ENCODE results near the gene GJD2. TPM values are rescaled to one million over a fixed set of nuclear protein-coding genes. Genes with fewer than 3 reads are reported as not detected.
A peak's percentile ranks its signal among the peaks of the same experiment; 100 is the strongest.

The GJD2 gene
- 1 to 10 TPM in 9 of 10 donors, under 1 TPM in 1; 0.14 to 8.9 (median 3.9) TPM for polyA plus RNA-seq (ENCODE audit: insufficient read length in 10 of 10)
- long read RNA-seq, donor 1: 0 reads
- long read RNA-seq, donor 2: 0 reads
- long read RNA-seq, donor 3: 0 reads
- long read RNA-seq, donor 4, partial matches to known transcripts: 0 of 1 reads
- long read RNA-seq, donor 4, other reads (novel, unspliced or antisense): 0 of 1 reads
- long read RNA-seq, donor 5, transcript GJD2-201 (2 exons, 2,889 nt): major isoform, 5 of 5 reads
- long read RNA-seq, donor 5, partial matches to known transcripts: 0 of 5 reads
- long read RNA-seq, donor 5, other reads (novel, unspliced or antisense): 0 of 5 reads
- long read RNA-seq, donor 6: 0 reads
- long read RNA-seq, donor 7, partial matches to known transcripts: 0 of 2 reads
- long read RNA-seq, donor 7, other reads (novel, unspliced or antisense): 0 of 2 reads
- long read RNA-seq, donor 8, partial matches to known transcripts: 0 of 1 reads
- long read RNA-seq, donor 8, other reads (novel, unspliced or antisense): 0 of 1 reads
- long read RNA-seq, donor 9: 0 reads

DNA sequence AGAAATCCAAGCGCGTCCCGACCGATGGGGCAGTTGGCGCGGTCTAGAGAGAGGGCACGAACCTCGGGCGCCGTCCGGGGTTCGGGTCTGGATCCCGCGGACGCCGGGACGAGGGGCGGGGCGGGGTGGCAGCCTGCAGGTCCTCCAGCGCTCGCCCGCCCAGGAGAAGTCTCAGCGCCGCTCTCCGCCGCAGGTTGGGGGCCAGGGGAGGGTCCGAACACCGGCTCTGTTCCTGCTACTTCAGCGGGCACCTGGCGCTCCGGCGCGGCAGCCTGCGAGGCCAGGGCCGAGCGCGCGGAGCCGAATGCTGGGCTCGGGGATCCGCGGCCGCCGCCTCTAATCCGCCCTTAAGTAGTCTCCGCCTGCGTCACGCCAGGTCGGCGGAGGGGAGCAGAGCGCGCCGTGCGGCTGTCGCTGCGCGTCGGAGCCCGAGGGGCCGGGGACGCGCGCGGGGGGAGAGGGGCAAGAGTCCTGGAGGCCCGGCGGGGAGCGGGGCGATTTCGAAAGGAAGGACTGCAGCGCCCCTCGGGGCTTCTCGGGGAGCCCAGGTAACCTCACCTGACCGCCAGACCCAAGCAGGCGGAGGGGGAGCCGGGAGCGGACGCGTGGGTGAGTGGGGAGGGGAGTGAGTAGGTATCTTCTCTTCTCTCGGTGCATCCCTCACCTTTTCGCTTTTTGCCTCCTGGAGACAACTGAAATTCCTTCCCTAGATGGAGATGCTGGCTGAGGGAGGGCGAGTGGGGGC is at the start of gene GJD2:
GJD2 (minus strand) TSS at position 325 of the 745 bp plus-strand sequence. CDS start 510 bp downstream, outside the sequence.
- DNase-seq: peak in 1 of 3 donors; percentile 7

DNA sequence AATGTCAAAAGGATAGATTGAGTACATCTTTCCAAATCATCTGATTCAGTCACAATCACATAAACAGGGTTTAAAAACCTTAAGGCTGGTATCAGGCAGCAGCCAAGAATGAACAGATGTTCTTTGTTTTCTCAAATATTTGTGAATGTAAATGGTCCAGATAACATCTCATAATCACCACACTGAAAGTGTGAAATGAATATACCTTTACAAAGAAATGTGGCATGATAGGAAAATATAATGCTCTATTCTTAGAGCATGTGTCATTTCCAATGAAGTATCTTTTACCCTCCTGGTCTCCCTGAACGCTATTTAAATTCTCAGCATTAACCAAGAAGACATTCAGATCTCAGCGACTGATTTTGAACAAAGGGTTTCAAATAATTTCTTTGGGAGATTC is 49.3 kb upstream of the GJD2 start:
- DNase-seq: no peak

DNA sequence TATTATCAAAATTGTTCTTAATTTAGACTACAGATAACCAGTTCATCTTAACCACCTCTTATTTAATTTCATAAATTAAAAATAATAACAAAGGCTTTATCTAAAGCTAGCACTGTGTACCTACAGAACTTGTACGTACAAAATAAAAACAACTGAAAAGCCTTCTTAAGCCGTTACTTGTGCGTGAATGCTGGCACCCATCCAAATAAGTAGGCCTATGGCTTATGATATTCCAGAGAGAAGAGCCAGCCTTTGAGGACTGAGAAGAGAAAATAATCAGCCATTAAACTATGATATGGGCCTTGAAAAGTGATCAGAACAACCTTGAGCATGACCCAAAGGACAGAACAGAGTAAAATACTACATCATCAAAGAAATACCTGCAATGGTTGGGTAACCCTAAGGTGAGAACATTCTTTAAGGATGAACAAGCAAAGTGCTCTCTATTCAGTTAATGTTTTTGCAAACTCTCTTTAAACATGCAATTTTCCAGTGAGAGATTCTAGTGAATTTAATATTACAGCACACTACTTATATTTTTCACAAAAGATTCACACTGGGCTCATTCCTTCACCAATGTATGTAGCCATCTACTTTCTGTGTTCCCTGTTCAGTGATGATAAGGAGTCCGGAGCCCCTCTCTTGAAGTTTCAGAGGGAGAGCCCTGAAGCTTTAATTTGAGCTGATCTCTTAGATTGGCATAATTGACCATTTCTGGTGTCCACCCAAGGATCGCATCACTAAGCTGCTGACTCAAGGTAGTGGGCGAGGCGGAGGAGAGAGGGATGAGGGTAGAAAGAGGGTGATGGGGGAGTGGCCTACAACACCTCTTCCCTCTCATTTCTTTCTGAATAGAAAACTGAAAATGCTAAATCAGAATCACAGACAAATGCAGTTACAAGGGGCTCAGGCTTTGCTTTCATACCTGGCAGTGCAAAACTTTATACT is 48.3 kb upstream of the GJD2 start:
- DNase-seq: no peak

GRCh38 chr15:34802371-34802770 is 47.6 kb upstream of the GJD2 start:
- DNase-seq: no peak

GRCh38 chr15:34799149-34800101 is 44.6 kb upstream of the GJD2 start:
- DNase-seq: peak; percentile 56 to 75 (median 69)

- no peak for DNase-seq
Observed at GRCh38 chr15:34796847-34797435, 42.1 kb upstream of the GJD2 start.

GRCh38 chr15:34795267-34796081 is 40.7 kb upstream of the GJD2 start, which contains the start of gene ACTC1:
TSS of gene ACTC1 (minus strand) at chr15:34795549. CDS start at chr15:34794808, 741 bp downstream.
- DNase-seq: peak; percentile 75 to 82 (median 77)

DNA sequence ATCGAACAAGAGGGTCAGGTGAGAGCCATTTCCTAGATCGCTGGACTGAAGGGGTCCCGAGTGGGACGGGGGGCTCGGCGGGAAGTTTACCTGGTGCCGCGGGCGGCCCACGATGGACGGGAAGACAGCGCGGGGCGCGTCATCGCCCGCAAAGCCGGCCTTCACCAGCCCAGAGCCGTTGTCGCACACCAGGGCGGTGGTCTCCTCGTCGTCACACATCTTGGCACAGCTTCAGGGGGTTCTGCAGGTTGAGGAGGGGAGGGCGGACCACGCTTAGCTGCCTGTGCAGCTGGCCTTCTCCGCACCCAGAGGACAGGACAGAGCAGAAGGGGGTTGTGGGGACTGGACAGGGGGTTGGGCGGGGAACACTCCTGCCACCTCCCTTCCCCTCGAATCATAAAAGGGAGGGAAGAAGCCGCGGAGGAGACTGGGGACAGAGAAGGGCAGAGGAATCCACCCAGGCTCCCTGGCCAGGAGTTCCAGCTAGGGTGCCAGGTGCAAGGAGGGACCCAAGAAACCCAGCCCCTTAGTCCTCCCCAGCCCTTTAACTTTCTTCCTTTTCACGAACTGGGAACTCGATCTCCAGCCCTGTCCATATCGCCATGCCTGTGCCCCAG is 39.9 kb upstream of the GJD2 start:
- DNase-seq: no peak

GRCh38 chr15:34793901-34794300 is 39.1 kb upstream of the GJD2 start:
- DNase-seq: no peak

GRCh38 chr15:34793071-34793470 is 38.3 kb upstream of the GJD2 start:
- DNase-seq: no peak

GRCh38 chr15:34791701-34792100 is 36.9 kb upstream of the GJD2 start:
- DNase-seq: no peak

- no peak for DNase-seq
Observed at GRCh38 chr15:34790121-34790520, 35.3 kb upstream of the GJD2 start.

- peak in 1 of 3 donors; percentile 40 for DNase-seq
Observed at GRCh38 chr15:34789326-34789725, 34.5 kb upstream of the GJD2 start.

DNA sequence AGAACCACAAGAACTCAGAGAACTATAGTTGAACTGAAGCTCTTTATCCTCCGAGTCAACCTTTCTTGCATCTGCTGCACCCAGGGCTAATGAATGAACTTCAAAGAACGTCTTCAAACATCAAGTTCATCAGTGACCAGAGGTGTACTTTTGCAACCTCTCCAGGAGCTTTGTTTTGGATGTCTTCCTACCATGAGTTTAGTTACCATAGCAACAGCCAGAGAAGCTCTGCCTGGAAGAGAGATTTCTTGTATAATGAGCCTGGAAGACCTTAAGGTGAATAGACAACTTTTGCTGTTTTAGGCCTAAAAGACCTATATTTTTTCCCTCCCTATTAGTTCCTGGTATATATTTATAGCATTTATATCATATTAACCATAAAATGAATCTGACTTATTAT is 31.4 kb upstream of the GJD2 start:
- no peak for DNase-seq

GRCh38 chr15:34783991-34784390 is 29.2 kb upstream of the GJD2 start:
- DNase-seq: no peak

- no peak for DNase-seq
Observed at GRCh38 chr15:34783431-34783830, 28.6 kb upstream of the GJD2 start.

- DNase-seq: no peak
Observed at GRCh38 chr15:34782901-34783300, 28.1 kb upstream of the GJD2 start.

DNA sequence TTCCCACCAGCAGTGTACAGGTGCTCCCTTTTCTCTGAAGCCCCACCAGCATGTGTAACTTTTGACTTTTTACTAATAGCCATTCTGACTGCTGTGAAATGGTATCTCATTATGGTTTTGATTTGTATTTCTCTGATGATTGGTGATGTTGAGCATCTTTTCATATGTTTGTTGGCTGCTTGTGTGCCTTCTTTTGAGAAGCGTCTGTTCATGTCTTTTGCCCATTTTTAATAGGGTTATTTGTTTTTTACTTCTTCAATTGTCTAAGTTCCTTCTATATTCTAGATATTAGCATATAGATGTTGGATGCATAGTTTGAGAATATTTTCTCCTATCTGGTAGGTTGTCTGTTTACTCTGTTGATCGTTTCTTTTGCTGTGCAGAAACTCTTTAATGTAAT is 25.9 kb upstream of the GJD2 start:
- DNase-seq: no peak
